Karpas-422 (cell line): ENCODE measurements around the gene ZNF484. TPM values are rescaled to one million over a fixed set of nuclear protein-coding genes. Genes with fewer than 3 reads are reported as not detected.
"Not testable (repeated sequence)": the region's sequence is repeated elsewhere in the genome, so short reads cannot be mapped to it uniquely, and the experiment has no call there.

Experiments
- DNase-seq: peaks from one replicate; pipeline ENCODE4 v3.0.0-alpha.2; 2015
- H2AFZ ChIP-seq: fragments of 200-600 bp; sonication (generic); 2 replicates; pipeline ENCODE4 v1.6.1; 2014; ENCODE audit warnings: antibody characterized with exemption, low read length, mixed read lengths
- H3K27ac ChIP-seq: fragments of 200-600 bp; sonication (generic); 2 replicates; pipeline ENCODE4 v1.5.1; 2014; ENCODE audit warnings: mild to moderate bottlenecking, low read length, moderate library complexity
- H3K27me3 ChIP-seq: fragments of 200-600 bp; sonication (generic); 2 replicates; pipeline ENCODE4 v1.6.1; 2014; ENCODE audit warnings: low read length, mixed read lengths
- H3K36me3 ChIP-seq: fragments of 200-600 bp; sonication (generic); 2 replicates; pipeline ENCODE4 v1.6.1; 2014; ENCODE audit warnings: low read length, mixed read lengths; ENCODE audit not compliant: insufficient read depth
- H3K4me1 ChIP-seq: fragments of 200-600 bp; sonication (generic); 2 replicates; pipeline ENCODE4 v1.6.1; 2014; ENCODE audit warnings: mild to moderate bottlenecking, low read length, mixed read lengths
- H3K4me2 ChIP-seq: fragments of 200-600 bp; sonication (generic); 2 replicates; pipeline ENCODE4 v1.6.1; 2014; ENCODE audit warnings: low read length, low read depth, mild to moderate bottlenecking; ENCODE audit not compliant: poor library complexity, severe bottlenecking
- H3K4me3 ChIP-seq: fragments of 200-600 bp; sonication (generic); 2 replicates; pipeline ENCODE4 v1.5.1; 2014; ENCODE audit warnings: mild to moderate bottlenecking, antibody characterized with exemption, low read length, mixed read lengths
- H3K79me2 ChIP-seq: fragments of 200-600 bp; sonication (generic); 2 replicates; pipeline ENCODE4 v1.6.1; 2014; ENCODE audit warnings: mild to moderate bottlenecking, low read length, mixed read lengths
- H3K9ac ChIP-seq: fragments of 200-600 bp; sonication (generic); 2 replicates; pipeline ENCODE4 v1.6.0; 2014; ENCODE audit warnings: low read length
- H3K9me2 ChIP-seq: fragments of 200-600 bp; sonication (generic), shearing (Covaris generic); replicated peaks from 2 replicates; pipeline ENCODE4 v1.6.0; 2014; ENCODE audit warnings: mild to moderate bottlenecking, low read length, moderate library complexity; ENCODE audit not compliant: insufficient read depth
- H3K9me3 ChIP-seq: fragments of 300-700, 200-600 bp; sonication (generic); 2 replicates; pipeline ENCODE4 v1.6.1; 2014; ENCODE audit warnings: low read length, mixed read lengths
- H4K20me1 ChIP-seq: fragments of 200-600 bp; sonication (generic); 2 replicates; pipeline ENCODE4 v1.6.1; 2014; ENCODE audit warnings: mild to moderate bottlenecking, antibody characterized with exemption, low read length, low read depth; ENCODE audit not compliant: insufficient read depth
- total RNA-seq: library from RNA; depleted of rRNA; stranded (reverse); fragments of >200 nt; shearing (Covaris generic); gene quantifications from 2 replicates; pipeline ENCODE4 v1.2.3, GENCODE V29; 2014; ENCODE audit warnings: low replicate concordance

Gene ZNF484
- total RNA-seq, 1 experiment from 2014 or later = 17.3 TPM

DNA sequence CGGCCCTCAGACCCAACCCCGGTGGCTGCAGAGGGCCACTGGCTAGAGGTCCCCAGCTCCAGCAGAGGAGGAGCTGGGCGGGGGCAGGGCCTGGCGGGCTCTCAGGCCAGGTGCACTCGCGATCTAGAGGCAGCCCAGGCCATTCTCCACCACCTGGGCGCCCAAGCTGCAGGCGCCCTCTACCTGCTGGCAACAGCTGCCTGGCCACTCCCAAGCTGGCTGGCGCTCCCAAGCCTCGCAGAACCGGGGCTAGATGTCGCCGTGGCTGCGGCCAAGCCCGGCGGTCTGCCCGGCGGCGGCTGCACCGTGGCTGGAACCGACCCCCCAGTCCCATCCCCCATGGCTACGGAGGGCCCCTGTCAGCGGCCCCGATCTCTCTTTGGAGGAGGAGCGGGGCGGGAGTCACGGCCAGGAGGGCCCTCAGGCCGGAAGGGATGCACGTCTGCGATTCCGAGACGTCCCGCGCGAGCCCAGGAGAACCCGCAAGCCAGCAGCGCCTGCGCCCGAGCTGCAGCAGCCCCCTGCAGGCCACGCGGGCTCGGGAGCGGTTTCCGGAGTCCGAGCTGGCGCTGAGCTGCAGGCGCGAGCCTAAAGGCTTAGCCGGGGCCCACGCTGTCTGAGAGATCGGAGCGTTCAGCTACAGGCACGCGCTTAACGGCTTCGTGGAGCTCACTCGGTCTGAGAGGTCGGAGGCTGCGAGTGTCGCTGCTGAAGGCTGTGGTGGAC lies 68.9 kb downstream of the ZNF484 start:
- no peak for DNase-seq
- no peak overlapping the region for H3K4me3 ChIP-seq
- no peak overlapping the region for H2AFZ ChIP-seq
- H4K20me1 ChIP-seq = no peaks in the 10 kb centered on the region
- no peaks in the 10 kb centered on the region for H3K4me1 ChIP-seq
- H3K9me2 ChIP-seq = no peaks in the 10 kb centered on the region
- no peak overlapping the region for H3K4me2 ChIP-seq
- no peak overlapping the region for H3K27ac ChIP-seq
- H3K9ac ChIP-seq = no peak overlapping the region
- H3K79me2 ChIP-seq = no peaks in the 10 kb centered on the region
- no peaks in the 10 kb centered on the region for H3K9me3 ChIP-seq
- no peaks in the 10 kb centered on the region for H3K36me3 ChIP-seq
- H3K27me3 ChIP-seq = no peaks in the 10 kb centered on the region; the same call in 1 of the 2 replicates

GRCh38 chr9:92807757-92808725 lies 69.8 kb downstream of the ZNF484 start:
- Histone ChIP-seq H3K27me3 (no peaks in the 10 kb centered on the region; the same call in 1 of the 2 replicates), H3K36me3 (no peaks in the 10 kb centered on the region), H3K4me1 (no peaks in the 10 kb centered on the region), H3K79me2 (no peaks in the 10 kb centered on the region), H3K4me3 (no peak overlapping the region), H4K20me1 (no peaks in the 10 kb centered on the region), H2AFZ (no peak overlapping the region), H3K9ac (no peak overlapping the region), H3K9me3 (no peaks in the 10 kb centered on the region), H3K27ac (no peak overlapping the region), H3K9me2 (no peaks in the 10 kb centered on the region), H3K4me2 (no peak overlapping the region)
- no peak for DNase-seq

- no peak for DNase-seq
- no peak overlapping the region for H2AFZ ChIP-seq
- H3K27ac ChIP-seq = no peak overlapping the region
- H3K4me1 ChIP-seq = no peaks in the 10 kb centered on the region
- H3K9ac ChIP-seq = no peak overlapping the region
- H3K79me2 ChIP-seq = no peaks in the 10 kb centered on the region
- H3K4me3 ChIP-seq = no peak overlapping the region
- no peaks in the 10 kb centered on the region for H3K9me3 ChIP-seq
- H3K36me3 ChIP-seq = no peaks in the 10 kb centered on the region
- H3K9me2 ChIP-seq = no peaks in the 10 kb centered on the region
- no peaks in the 10 kb centered on the region; the same call in 1 of the 2 replicates for H3K27me3 ChIP-seq
- H4K20me1 ChIP-seq = no peaks in the 10 kb centered on the region
- no peak overlapping the region for H3K4me2 ChIP-seq
Measured at GRCh38 chr9:92807031-92807756, 70.6 kb downstream of the ZNF484 start.

GRCh38 chr9:92804727-92805126 lies 73.1 kb downstream of the ZNF484 start:
- H3K9me3 ChIP-seq = no peaks in the 10 kb centered on the region
- H3K27me3 ChIP-seq = no peaks in the 10 kb centered on the region; the same call in 1 of the 2 replicates
- no peak overlapping the region for H3K4me3 ChIP-seq
- no peak overlapping the region for H3K4me2 ChIP-seq
- no peak overlapping the region for H2AFZ ChIP-seq
- no peaks in the 10 kb centered on the region for H4K20me1 ChIP-seq
- no peak overlapping the region for H3K9ac ChIP-seq
- no peak overlapping the region for H3K27ac ChIP-seq
- no peaks in the 10 kb centered on the region for H3K9me2 ChIP-seq
- no peaks in the 10 kb centered on the region for H3K79me2 ChIP-seq
- no peaks in the 10 kb centered on the region for H3K36me3 ChIP-seq
- H3K4me1 ChIP-seq = no peaks in the 10 kb centered on the region
- DNase-seq = no peak

DNA sequence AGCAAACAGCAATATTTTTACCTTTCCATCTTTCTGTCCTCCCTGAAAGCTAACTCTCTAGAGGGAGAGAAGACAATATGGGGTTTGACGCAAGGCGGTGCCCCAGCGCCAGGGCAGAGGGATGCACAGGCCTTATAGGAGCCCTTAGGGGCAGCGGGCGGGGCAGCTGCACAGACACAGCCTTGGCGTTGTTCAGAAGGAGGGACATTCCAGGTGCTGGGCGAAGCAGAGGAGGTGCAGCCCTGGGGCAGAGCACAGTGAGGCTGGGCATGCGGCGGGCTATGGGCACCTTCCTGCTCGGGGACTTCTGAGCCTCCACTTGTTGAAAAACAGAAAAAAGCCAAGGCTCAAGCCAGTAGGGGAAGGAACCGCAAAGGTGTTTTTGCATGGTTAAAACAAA lies 79.5 kb downstream of the ZNF484 start:
- no peaks in the 10 kb centered on the region for H3K9me3 ChIP-seq
- DNase-seq = no peak

GRCh38 chr9:92796337-92796804 lies 81.5 kb downstream of the ZNF484 start:
- not testable (repeated sequence) for H3K36me3 ChIP-seq, H3K9me2 ChIP-seq, H3K4me2 ChIP-seq, H3K9me3 ChIP-seq, H3K79me2 ChIP-seq, H3K27me3 ChIP-seq, H3K9ac ChIP-seq, H3K27ac ChIP-seq, H4K20me1 ChIP-seq, DNase-seq, H2AFZ ChIP-seq, H3K4me3 ChIP-seq
- peaks cover 17% of the 10 kb centered on the region for H3K4me1 ChIP-seq

More for the DNA sequence above, 79.5 kb downstream of the ZNF484 start:
- no peak overlapping the region for H3K27ac ChIP-seq
- H2AFZ ChIP-seq = no peak overlapping the region
- H3K4me2 ChIP-seq = no peak overlapping the region
- H3K4me3 ChIP-seq = no peak overlapping the region
- H3K27me3 ChIP-seq = no peaks in the 10 kb centered on the region
- peaks cover 5% of the 10 kb centered on the region for H3K4me1 ChIP-seq
- no peaks in the 10 kb centered on the region for H3K79me2 ChIP-seq
- no peak overlapping the region for H3K9ac ChIP-seq
- no peaks in the 10 kb centered on the region for H3K36me3 ChIP-seq
- no peaks in the 10 kb centered on the region for H4K20me1 ChIP-seq
- no peaks in the 10 kb centered on the region for H3K9me2 ChIP-seq

DNA sequence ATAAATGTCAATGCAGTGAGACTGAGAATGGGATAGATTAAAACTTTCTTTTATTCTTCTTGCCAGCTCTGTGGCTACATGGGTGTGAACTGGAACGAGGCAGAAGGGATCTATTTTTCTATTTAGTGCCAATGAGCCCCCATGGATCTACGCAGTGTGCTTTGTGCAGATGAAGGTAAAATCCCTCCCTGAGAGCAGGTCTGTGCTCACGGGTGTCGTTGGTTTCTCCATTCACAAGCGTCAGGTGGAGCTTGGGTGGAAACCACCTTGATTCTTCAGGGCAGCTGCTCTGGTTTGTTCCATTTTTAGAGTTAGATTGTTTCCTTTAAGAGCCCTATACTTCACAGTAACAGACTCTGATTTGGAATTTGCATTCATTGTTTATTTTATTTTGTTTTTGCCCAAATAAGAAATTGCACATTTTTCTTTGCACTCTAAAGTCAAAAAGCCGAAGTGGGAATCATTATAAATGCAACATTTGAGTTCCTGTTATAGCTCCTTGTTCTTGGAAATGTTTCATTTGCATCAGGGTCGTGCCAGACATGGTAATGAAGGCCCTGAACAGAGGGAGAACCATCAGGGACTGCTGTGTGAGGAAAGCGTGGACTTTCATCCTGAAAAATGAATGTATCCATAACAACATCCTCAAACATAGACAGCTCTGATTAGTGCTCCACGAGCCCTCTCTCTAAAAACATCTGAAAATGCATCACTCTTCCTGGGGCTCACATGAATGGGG lies 82.1 kb downstream of the ZNF484 start:
- Histone ChIP-seq H3K4me2 (no peak overlapping the region), H4K20me1 (no peaks in the 10 kb centered on the region), H3K9ac (no peak overlapping the region), H2AFZ (no peak overlapping the region), H3K4me3 (no peak overlapping the region), H3K4me1 (peaks cover 23% of the 10 kb centered on the region), H3K27me3 (no peaks in the 10 kb centered on the region), H3K27ac (no peak overlapping the region), H3K9me3 (no peaks in the 10 kb centered on the region), H3K79me2 (no peaks in the 10 kb centered on the region), H3K9me2 (no peaks in the 10 kb centered on the region), H3K36me3 (no peaks in the 10 kb centered on the region)
- DNase-seq = no peak
